Midbrain (tissue), 1 donor: ENCODE data around the gene ZDBF2.
"Not testable (repeated sequence)": the region's sequence is repeated elsewhere in the genome, so short reads cannot be mapped to it uniquely, and the experiment has no call there.

Source experiments
- DNase-seq: peaks from one replicate; lab custom pipeline; 2025; lab: John Stamatoyannopoulos, UW

Gene ZDBF2

DNA sequence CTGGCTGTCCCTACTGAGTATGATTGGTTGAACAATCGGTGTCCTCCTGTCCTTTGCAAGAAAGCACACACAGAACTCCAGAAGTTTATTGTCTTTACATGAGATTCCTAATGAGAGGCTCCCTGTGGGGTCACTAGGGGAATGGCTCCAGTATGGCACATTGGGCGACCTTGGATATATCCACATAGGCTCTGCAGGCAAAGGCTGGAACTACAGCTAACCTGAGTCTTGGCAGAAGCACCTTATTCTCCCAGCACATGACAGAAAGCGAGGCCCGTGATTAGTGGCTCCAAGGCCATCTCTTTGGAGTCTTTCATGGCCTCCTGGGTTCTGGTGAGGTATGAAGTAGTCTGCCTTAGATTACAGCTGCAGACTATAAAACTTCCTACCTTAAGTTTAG is 49.0 kb downstream of the ZDBF2 start:
- DNase-seq, result no peak

DNA sequence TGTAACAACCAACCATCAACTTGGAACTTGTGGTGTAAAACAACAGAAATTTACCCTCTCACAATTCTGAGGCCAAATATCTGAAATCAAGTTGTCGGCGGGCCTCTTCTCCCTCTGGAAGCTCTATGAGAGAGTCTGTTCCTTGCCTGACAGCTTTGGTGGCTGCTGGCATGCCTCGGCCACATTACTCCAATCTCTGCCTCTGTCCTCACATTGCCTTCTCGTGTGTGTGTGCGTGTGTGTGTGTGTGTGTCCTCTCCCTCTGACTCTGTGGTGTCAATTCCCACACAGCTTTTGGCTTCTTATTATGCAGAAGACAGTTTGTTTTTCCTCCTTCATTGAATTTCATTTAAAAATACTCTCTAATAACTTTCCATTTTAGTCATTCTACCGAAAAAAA is 50.4 kb downstream of the ZDBF2 start:
- no peak for DNase-seq

DNA sequence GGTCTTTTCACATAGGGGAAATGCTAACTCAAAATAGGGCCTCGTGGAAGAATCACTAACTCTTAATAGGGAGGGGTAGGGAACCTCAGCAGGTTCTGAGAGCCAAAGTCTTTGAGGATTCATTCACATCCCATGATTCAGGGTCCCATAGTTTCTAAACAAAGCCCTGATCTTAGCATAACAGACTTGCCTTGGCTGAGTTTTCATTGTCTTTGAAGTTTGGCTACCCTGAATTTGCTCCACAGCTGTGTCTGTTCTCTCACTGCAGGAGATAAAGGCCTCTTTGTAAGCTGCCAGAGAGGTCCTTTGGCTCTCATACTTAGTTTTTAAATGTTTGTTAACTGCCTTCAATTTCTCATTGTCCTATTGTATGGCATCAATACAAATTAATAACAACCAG is 54.5 kb downstream of the ZDBF2 start:
- DNase-seq, result no peak

DNA sequence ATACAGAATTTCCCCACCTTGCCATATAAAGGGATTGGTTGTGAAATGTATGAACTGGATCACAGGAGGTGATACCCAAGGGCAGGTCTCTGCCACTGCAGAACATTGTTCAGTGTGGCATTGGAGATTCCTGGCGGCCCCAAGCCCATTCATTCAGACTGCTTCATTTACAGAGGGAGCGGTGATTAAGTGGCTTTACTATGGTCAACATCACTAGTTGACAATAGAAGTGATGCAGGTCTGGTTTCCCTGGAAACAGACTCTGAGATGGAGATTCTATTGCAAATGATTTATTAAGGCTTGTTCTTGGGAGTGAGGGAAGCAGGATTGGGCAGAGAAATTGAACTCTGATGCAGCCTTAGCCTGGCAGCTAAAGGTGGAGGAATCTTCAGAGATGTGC is 62.4 kb downstream of the ZDBF2 start:
- no peak for DNase-seq

DNA sequence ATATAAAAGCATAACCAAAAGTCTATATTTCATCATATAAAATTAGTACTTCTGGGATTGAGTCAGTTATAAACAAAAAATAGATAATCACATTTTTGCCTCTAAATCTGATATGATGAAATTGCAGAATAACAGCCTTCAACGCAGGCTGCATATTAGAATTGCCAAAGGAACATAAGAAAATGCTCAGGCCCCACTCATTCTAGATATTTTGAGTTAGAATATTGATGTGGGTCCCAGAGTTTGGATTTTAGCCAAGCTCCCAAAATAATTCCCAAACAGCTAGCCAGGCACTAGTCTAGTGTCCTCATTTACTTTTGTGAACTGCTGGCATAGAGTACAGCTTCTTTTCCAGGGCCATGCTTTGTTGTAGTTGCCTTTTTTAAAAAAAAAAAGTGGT is 63.5 kb downstream of the ZDBF2 start:
- DNase-seq, result no peak

DNA sequence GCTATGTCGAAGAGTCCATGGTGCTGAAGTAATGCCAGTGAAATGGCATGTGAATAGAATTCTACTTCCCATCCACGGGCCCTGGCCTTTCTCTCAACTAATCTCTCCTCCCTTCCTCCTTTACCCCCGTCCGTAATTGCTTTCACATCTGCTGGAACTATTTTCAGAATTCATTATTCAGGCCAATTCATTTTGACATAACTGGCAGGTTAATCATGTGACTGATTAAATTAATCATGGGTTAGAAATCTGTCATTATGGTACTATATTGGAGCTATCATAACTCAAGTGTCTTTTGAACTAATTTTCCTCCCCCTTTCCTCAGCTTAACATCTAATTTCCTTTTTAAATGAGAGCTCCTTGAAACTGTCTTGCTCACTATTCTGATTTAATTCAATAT is 66.9 kb downstream of the ZDBF2 start:
- DNase-seq, result no peak

DNA sequence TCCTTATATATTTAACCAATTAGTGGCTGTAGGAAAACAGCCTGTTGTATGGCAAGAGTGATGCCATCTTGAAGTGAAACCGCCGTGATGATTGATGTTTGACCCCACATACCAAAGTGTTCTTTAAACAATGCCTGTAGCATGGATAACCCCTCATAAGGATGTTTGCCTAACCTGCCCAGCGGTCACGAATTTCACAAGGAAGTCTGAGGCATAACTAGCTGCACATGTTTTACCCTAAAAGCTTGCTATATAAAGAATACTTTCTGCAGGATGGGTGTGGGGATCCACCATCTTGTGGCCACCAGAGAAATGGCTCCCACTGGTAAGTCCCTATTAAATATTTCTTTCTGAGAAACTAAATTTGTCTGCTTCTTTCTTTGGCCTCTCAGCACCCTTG is 68.7 kb downstream of the ZDBF2 start:
- no peak for DNase-seq

DNA sequence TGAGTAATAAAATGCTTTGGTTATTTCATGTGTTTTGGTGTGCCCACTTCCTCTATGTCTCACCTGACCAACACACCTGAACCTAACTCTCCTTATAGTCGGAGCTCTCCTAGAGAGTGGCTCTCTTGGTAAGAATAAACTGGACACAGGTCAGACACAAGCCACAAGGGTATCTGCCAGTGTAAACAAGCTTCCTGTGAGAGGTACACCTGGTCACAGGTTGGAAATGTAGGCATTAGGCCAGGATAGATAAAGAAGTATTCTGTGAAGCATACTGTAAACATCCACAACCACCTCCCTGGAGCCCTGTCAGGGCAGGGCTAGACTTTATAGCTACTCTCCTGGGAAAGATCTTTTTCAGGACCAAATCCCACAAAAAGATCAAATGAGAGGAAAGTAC is 69.4 kb downstream of the ZDBF2 start:
- no peak for DNase-seq

DNA sequence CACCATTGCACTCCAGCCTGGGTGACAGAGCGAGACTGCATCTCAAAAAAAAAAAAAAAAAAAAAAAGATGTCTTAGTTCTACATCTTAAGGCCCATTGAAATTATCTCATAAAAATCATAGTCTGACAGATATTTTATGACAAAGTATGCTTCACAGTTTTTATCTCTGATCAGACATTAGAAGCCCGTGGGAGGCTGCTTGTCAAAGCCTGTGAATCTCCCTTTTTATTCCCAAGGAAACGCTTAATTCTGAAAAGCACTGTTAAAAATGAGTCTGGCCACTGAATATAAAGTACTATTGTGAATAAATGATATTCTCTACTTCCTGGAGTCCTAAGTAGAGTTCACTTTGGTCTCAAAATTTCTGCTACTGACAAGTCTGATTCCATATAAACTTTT is 71.1 kb downstream of the ZDBF2 start:
- DNase-seq, result no peak

DNA sequence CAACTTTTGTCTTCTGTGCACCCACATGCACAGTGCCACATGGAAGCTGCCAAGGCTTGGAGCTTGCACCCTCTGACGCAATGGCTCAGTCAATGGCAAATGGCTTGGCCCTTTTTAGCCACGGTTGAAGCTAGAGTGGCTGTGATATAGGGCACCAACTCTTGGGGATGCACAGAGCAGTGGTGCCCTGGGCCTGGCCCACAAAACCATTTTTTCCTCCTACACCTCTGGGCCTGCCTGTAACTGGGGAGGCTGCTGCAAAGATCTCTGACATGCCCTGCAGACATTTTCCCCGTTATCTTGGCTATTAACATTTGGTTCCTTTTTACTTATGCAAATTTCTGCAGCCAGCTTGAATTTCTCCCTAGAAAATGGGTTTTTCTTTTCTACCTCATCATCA is 74.9 kb downstream of the ZDBF2 start:
- DNase-seq, result no peak

DNA sequence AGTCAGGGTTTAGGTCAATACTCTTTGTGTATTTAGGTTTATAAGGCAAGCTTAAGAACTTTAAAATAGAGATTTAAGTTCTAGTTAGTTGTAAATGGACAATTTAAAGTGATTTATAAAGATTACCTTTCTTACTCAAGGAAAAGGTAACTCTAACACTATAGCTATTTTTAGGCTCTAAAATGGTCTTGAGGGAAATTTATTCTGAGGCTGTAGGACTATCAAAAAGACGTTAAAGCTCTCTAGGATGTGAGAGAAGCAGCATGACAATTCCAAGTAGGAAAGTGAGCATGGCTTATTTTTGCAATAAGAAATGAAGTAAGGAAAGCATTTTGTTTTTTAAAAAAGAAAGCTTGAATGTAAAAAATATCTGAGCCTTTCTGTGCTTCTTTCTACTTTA is 78.1 kb downstream of the ZDBF2 start:
- no peak for DNase-seq

DNA sequence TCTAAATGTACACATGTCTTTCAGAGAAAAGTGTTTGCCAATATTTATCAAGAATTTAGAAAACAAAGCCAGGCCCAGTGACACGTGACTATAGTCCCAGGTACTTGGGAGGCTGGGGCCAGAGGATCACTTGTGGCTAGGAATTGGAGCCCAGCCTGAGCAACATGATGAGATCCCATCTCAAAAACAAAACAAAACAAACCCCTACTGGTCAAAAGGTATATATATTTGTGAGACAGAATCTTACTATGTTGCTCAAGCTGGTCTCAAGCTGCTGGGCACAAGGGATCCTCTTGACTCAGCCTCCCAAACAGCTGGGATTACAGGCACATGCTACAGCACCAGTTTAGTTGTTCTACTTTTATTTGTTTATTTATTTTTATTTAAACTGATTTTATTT is 79.2 kb downstream of the ZDBF2 start:
- DNase-seq, result no peak

DNA sequence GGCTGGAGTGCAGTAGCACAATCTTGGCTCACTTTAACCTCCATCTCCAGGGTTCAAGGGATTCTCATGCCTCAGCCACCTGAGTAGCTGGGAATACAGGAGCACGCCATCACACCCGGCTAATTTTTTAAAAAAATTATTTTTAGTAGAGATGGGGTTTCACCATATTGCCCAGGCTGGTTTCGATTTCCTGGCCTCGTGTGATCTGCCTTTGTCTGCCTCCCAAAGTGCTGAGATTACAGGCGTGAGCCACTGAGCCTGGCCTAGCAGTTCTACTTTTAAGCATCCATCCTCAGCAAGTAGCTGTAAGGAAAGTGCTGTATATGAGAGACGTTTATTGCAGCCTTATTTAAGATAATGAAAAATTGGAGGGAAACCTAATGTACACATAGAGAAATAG is 79.7 kb downstream of the ZDBF2 start:
- DNase-seq, result no peak

DNA sequence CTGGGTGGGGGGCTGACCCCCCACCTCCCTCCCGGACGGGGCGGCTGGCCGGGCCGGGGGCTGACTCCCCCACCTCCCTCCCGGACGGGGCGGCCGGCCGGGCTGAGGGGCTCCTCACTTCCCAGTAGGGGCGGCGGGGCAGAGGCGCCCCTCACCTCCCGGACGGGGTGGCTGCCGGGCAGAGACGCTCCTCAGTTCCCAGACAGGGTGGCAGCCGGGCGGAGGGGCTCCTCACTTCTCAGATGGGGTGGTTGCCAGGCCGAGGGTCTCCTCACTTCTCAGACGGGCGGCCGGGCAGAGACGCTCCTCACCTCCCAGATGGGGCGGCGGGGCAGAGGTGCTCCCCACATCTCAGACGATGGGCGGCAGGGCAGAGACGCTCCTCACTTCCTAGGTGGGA is 82.4 kb downstream of the ZDBF2 start:
- DNase-seq, result not testable (repeated sequence)

DNA sequence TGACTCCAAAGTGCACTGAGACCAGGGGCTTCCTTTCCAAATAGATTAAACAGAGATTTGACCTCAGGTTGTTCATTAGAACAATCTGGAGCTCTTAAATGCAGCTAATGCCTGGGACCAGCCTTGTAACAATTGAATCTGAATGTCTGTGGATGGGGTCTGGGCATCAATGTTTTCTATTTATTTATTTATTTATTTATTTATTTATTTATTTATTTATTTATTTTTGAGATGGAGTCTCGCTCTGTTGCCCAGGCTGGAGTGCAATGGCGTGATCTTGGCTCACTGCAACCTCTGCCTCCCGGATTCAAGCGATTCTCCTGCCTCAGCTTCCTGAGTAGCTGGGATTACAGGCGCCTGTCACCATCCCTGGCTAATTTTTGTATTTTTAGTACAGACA is 86.4 kb downstream of the ZDBF2 start:
- not testable (repeated sequence) for DNase-seq

DNA sequence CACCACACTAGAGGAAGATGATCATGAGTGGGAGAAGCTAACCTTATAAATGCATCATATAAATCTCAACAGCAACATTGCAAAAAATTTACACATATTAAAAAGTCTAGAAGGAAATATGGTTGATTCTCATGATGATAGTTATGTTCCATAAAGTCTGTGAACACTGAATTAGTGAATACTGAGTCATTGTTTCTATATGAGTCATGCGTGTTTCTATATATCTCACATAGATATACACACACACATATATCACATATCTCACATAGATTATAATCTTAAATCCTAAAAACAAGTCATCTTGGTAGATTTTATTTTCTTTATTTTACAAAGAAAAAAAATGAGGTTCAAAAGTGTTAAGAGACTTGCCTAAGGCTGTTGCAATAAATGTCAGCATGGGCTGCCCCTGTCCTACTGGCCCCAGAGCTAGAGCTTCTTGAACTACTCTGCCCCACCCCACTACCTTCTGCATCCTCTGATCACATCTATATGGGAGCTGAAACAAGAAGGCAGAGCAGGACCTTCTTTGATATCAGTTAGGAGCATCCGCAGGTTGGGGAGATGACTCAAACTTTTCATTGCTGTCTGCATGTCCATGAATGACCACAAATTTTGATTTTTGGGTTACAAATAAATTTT is 87.1 kb downstream of the ZDBF2 start:
- no peak for DNase-seq
